ENCODE results near the gene IPO4. TPM values are rescaled to one million over a fixed set of nuclear protein-coding genes. Genes with fewer than 3 reads are reported as not detected.

IPO4 gene
- total RNA-seq, 4 donors from 2014 or later, result 35.7 to 73.2 (median 55.4) TPM

DNA sequence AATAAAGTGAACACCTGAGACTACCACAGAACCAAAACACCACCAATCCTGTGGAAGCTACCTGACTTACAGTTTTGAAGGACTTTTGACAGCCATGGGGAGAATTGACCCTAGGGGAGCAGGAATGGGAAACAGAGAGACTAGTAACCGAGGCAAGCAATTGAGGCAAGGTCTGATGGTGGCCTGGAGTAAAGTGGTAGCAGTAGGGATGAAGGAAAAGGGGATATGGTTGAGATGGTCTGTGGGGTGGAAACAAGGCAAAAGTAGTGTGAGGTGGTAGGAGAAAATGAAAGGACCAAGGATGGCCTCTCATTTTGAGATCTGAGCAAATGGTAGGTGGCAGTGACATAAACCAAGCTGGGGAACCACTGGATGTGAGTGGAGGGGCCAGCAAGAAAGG is 31.8 kb downstream of the IPO4 start:
- in situ Hi-C loops (cut with MboI; ENCODE audit: low sequenced_read_pairs in 4 of 4), result no loop called here
- TF ChIP-seq POLR2A (IDR thresholded peaks at IDR 0.05), result no peak
- TF ChIP-seq, protein P1, sequence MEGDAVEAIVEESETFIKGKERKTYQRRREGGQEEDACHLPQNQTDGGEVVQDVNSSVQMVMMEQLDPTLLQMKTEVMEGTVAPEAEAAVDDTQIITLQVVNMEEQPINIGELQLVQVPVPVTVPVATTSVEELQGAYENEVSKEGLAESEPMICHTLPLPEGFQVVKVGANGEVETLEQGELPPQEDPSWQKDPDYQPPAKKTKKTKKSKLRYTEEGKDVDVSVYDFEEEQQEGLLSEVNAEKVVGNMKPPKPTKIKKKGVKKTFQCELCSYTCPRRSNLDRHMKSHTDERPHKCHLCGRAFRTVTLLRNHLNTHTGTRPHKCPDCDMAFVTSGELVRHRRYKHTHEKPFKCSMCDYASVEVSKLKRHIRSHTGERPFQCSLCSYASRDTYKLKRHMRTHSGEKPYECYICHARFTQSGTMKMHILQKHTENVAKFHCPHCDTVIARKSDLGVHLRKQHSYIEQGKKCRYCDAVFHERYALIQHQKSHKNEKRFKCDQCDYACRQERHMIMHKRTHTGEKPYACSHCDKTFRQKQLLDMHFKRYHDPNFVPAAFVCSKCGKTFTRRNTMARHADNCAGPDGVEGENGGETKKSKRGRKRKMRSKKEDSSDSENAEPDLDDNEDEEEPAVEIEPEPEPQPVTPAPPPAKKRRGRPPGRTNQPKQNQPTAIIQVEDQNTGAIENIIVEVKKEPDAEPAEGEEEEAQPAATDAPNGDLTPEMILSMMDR (IDR thresholded peaks at IDR 0.05 in 4 of 5, conservative IDR thresholded peaks at IDR 0.05 in 1 of 5), result no peak
- Histone ChIP-seq H3K36me3 (peaks cover 0 to 73% of the 10 kb centered on the region in 2 donors), H3K27ac (no peak overlapping the region), H3K27me3 (no peaks in the 10 kb centered on the region), H3K9me3 (no peaks in the 10 kb centered on the region), H3K4me1 (peaks cover 7 to 14% of the 10 kb centered on the region in 2 donors), H3K4me3 (no peak overlapping the region)
- DNase-seq (no peak), ATAC-seq (no peak)
- intact Hi-C loops (cut with DNase I; ENCODE audit: low total_unique reads), result no loop called here

DNA sequence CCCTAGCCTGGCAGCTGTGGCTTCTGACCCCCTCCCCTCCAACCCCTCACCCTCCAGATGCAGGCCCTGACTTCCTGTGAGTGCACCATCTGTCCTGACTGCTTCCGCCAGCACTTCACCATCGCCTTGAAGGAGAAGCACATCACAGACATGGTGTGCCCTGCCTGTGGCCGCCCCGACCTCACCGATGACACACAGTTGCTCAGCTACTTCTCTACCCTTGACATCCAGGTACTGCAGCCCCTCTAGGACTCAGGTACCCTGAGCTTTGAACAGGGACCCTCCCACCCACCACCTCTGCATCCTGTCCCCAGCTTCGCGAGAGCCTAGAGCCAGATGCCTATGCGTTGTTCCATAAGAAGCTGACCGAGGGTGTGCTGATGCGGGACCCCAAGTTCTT is 33.5 kb downstream of the IPO4 start:
- intact Hi-C loops (cut with DNase I; ENCODE audit: low total_unique reads), result no loop called here
- H3K36me3 ChIP-seq, result peaks cover 0 to 82% of the 10 kb centered on the region in 2 donors
- in situ Hi-C loops (cut with MboI; ENCODE audit: low sequenced_read_pairs in 4 of 4), result no loop called here
- H3K4me3 ChIP-seq, result no peak overlapping the region
- no peaks in the 10 kb centered on the region for H3K9me3 ChIP-seq
- TF ChIP-seq POLR2A (IDR thresholded peaks at IDR 0.05), result no peak
- TF ChIP-seq, protein P1 (IDR thresholded peaks at IDR 0.05 in 4 of 5, conservative IDR thresholded peaks at IDR 0.05 in 1 of 5), result no peak
- H3K4me1 ChIP-seq, result no peaks in the 10 kb centered on the region
- H3K27me3 ChIP-seq, result no peaks in the 10 kb centered on the region
- DNase-seq, result no peak
- no peak for ATAC-seq
- H3K27ac ChIP-seq, result no peak overlapping the region

DNA sequence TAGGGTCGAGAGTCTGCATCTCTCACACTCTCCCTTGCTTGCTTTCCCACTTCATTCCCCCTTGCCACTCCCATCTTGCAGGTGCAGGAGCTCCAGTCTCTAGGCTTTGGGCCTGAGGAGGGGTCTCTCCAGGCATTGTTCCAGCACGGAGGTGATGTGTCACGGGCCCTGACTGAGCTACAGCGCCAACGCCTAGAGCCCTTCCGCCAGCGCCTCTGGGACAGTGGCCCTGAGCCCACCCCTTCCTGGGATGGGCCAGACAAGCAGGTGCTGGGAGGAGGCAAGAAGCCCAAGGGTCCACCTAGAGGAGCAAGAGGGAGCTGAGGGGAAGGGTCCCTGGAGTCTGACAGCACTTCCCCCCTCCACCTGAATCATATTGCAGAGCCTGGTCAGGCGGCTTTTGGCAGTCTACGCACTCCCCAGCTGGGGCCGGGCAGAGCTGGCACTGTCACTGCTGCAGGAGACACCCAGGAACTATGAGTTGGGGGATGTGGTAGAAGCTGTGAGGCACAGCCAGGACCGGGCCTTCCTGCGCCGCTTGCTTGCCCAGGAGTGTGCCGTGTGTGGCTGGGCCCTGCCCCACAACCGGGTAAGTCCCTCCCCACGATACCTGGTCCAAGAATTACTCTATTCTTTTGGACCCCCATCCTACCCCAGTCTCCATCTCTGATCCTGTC is 37.1 kb downstream of the IPO4 start:
- TF ChIP-seq, protein P1 (IDR thresholded peaks at IDR 0.05 in 4 of 5, conservative IDR thresholded peaks at IDR 0.05 in 1 of 5), result no peak
- no peak for TF ChIP-seq POLR2A (IDR thresholded peaks at IDR 0.05)
- Histone ChIP-seq H3K9me3 (no peaks in the 10 kb centered on the region), H3K27me3 (no peaks in the 10 kb centered on the region), H3K4me1 (peaks cover 9 to 11% of the 10 kb centered on the region in 2 donors), H3K4me3 (no peak overlapping the region), H3K27ac (no peak overlapping the region), H3K36me3 (peaks cover 0 to 74% of the 10 kb centered on the region in 2 donors)
- no peak for DNase-seq
- intact Hi-C loops (cut with DNase I; ENCODE audit: low total_unique reads) (no loop called here), in situ Hi-C loops (cut with MboI; ENCODE audit: low sequenced_read_pairs in 4 of 4) (no loop called here)
- no peak for ATAC-seq

DNA sequence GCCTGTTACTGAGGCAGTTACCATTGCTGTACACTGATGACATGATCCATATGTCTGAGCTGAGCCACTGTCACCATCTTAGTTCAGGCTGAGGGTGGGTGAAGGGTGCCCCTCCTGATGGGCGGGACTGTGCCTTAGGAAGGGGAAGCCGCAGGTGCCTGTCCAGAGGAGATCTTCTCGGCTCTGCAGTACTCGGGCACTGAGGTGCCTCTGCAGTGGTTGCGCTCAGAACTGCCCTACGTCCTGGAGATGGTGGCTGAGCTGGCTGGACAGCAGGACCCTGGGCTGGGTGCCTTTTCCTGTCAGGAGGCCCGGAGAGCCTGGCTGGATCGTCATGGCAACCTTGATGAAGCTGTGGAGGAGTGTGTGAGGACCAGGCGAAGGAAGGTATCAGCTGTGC is 37.6 kb downstream of the IPO4 start:
- Histone ChIP-seq H3K36me3 (peaks cover 0 to 69% of the 10 kb centered on the region in 2 donors), H3K4me3 (no peak overlapping the region), H3K27ac (no peak overlapping the region), H3K9me3 (no peaks in the 10 kb centered on the region), H3K4me1 (peaks cover 10 to 13% of the 10 kb centered on the region in 2 donors), H3K27me3 (no peaks in the 10 kb centered on the region)
- no peak for ATAC-seq
- TF ChIP-seq POLR2A (IDR thresholded peaks at IDR 0.05), result no peak
- TF ChIP-seq, protein P1 (IDR thresholded peaks at IDR 0.05 in 4 of 5, conservative IDR thresholded peaks at IDR 0.05 in 1 of 5), result no peak
- in situ Hi-C loops (cut with MboI; ENCODE audit: low sequenced_read_pairs in 4 of 4), result no loop called here
- intact Hi-C loops (cut with DNase I; ENCODE audit: low total_unique reads), result no loop called here
- DNase-seq, result no peak

DNA sequence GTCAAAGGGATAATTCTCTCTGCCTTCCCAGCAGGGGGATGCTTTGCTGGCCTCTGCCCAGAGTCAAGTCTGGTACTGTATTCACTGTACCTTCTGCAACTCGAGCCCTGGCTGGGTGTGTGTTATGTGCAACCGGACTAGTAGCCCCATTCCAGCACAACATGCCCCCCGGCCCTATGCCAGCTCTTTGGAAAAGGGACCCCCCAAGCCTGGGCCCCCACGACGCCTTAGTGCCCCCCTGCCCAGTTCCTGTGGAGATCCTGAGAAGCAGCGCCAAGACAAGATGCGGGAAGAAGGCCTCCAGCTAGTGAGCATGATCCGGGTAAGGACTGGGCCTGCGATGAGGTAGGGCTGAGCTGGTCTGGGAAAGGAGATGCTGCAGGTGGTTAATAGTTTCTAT is 38.0 kb downstream of the IPO4 start:
- TF ChIP-seq, protein P1 (IDR thresholded peaks at IDR 0.05 in 4 of 5, conservative IDR thresholded peaks at IDR 0.05 in 1 of 5), result no peak
- no peak for TF ChIP-seq POLR2A (IDR thresholded peaks at IDR 0.05)
- H3K27ac ChIP-seq, result no peak overlapping the region
- intact Hi-C loops (cut with DNase I; ENCODE audit: low total_unique reads) (no loop called here), in situ Hi-C loops (cut with MboI; ENCODE audit: low sequenced_read_pairs in 4 of 4) (no loop called here)
- H3K4me1 ChIP-seq, result peaks cover 14 to 17% of the 10 kb centered on the region in 2 donors
- H3K27me3 ChIP-seq, result no peaks in the 10 kb centered on the region
- ATAC-seq (no peak), DNase-seq (no peak)
- no peaks in the 10 kb centered on the region for H3K9me3 ChIP-seq
- H3K36me3 ChIP-seq, result peaks cover 0 to 64% of the 10 kb centered on the region in 2 donors
- H3K4me3 ChIP-seq, result no peak overlapping the region
